NCI-H446 (cell line): ENCODE results near the gene TSPO.

Experiments used
- DNase-seq, 2 experiments: peaks; one replicate each; lab custom pipeline; 2025; lab: John Stamatoyannopoulos, UW

The TSPO gene

GRCh38 chr22:43201486-43202219 is 50.3 kb downstream of the TSPO start:
- DNase-seq = no peak

- DNase-seq = no peak
These were observed 51.0 kb downstream of the TSPO start for GRCh38 chr22:43202326-43202725.

DNA sequence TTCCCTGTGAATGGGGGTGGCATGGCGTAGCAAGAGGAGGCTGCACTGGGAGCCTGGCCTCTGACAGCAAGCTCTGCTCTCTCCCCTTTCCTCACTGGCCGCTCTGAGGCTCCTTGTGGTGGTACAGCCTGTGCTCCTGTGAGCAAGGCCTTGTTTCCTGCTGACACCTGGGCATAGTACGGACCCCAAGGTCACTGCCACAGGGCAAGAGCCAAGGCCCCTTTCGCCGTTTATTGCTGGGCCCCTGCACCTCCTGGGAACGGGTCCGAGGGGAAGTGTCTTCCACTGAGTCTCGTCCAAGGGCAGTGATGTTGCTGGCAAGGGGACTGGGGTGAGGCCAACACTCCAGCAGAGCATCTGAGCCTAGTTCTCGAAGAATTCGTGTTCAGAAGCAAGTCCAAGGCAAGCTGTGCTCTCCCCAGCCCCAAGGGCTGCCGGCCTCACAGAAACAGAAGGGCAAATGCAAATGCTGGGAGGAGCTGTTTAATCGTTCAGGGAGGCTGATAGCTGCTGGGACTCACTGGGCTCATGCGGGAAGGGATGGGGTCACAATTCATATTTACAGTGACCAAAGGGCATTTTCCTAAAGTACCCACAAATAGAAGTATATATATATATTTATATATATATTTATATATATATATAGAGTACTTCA is 51.5 kb downstream of the TSPO start:
- DNase-seq = no peak

DNA sequence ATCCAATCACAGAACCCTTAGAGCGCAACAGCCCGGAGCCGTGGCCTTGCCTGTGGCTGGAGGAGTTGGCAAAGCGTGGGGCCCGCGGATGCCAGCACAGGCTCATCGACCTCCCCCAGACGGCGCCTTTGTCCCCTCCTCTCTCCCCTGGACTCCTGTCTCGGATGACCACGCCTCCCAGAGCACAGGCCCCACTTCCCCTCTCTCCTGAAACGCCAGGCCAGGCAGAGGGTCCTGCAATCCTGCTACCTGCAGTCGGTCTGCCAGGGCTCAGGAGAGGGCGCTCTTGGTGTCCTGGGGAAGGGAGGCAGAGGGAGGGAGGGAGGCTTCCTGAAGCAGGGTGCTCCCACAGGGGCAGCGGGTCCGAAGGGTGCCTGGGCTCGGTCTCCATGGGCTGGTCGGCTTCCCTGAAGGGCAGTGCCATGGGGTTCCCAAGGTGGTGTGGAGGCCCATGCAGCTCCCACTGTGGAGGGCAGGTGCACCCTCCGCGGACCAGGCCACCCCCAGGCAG is 52.2 kb downstream of the TSPO start:
- DNase-seq = no peak

DNA sequence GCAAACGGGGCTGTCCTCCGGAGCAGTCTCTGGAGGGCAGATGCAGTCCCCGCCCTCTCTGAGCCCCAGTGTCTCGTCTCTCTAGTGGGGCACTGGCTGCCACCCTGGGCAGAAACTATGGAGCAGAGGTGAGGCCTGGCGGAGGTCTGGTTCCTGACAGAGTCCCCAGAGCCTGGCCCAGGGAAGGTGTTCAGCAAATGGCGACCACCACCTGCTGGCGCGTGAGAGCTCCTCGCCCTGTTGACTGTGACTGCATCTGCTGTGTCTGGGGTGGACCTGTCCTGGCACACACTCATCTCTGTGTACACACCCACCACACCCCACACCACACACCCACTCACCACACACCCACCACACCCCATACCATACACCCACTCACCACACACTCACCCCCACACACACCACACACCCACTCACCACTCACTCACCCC is 53.9 kb downstream of the TSPO start:
- DNase-seq = no peak

- no peak for DNase-seq
These were observed 54.6 kb downstream of the TSPO start for GRCh38 chr22:43205748-43206508.

GRCh38 chr22:43206509-43207161 is 55.3 kb downstream of the TSPO start:
- DNase-seq = no peak

DNA sequence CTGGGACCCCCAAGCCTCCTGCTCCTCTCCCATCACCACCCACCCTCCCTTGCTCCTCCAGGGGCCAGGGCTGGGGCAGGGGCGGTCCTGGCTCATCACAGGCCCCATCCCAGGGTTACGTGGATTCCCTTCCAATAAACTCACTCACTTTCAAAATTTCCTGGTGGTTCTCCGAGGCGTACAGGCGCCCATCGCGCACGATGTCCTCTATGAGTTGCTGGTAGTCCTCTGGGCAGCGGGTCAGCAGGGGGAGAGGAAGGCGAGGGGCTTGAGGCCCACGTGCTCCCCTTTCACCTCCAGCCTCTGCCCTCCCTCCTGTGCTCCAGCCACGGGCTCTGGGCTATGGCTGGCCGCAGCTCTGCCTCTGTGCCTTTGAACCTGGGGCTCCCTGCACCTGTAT is 56.0 kb downstream of the TSPO start:
- no peak for DNase-seq

GRCh38 chr22:43207849-43208702 is 56.7 kb downstream of the TSPO start:
- DNase-seq = no peak

- no peak for DNase-seq
These were observed 57.6 kb downstream of the TSPO start for GRCh38 chr22:43208703-43209522.

DNA sequence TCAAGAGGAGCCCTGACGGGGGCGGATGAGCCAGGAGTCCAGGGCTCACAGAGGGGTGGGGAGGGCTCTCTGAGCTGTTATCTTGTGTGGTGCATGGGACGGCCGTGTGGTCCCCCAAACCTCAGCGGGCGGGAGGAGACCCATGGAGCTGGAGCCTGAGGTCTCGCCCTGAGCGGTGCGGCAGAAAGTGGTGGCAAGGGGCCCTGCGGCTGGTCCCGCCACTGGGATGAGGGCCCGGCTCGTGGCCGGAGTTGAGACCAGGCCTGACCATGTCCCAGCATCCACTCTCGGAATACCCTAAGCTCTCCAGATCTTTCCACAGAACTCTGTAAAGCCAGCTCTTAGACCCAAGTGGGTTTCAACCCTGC is 58.1 kb downstream of the TSPO start:
- DNase-seq = no peak

DNA sequence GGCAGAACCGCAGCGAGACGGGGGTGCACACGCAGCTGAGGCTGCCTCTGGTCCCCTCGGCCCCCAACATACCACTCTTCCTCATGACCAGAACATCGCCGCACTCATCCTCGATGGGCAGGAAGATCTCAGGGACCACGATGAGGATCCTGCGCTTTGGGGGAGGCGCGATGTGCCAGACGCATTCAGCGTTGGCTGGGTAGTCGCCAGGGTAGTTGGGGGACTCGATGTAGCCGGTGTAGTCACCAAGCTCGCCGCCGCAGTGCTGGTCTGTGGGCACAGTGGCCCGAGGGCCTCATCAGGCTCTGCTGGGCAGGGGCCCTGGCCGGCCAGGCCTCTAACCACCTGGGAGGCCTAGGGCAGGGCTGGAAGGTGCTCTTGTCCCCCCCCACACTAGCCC is 58.6 kb downstream of the TSPO start:
- DNase-seq = no peak

DNA sequence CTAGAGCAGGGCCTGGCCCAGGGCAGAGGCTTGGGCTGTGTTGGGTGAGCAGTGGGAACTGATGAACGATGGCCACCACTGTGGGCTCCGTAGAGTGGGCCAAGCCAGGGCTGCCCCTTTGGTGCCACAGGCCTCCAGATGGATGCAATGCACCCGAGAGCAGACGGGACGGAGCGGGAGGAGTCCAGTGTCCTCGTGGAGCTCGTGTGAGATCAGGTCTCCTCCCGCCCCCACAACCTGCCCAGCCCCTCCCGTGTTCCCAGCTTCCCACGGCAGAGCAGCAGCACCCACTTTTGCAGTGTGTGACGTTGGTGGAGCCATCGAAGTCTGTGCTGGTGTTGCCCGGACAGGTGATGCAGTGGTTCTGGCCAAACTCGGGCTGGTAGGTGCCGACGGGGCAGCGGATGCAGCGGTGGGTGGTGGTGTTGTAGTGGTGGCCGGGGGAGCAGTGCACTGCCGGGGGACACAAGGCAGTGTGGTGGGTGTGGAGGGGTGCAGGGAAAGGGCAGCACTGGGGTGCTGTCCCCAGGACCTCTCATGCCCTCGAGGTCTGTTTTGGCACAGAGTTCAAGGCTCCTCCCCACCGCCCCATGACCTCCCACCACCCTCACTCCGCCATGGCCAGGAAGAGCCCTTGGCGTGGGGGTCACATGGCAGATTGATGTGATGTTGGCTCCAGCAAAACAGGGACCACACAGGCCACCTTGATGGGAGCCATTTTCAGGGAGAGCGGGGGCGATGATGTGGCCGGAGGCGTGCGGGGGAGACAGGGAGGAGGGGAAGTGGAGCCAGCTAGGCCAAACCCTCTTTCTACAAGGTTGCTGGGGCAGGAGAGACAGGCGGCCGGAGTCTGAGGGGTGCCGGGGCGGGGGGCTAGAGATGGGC is 59.5 kb downstream of the TSPO start:
- no peak for DNase-seq

GRCh38 chr22:43211941-43212433 is 60.6 kb downstream of the TSPO start:
- no peak for DNase-seq

DNA sequence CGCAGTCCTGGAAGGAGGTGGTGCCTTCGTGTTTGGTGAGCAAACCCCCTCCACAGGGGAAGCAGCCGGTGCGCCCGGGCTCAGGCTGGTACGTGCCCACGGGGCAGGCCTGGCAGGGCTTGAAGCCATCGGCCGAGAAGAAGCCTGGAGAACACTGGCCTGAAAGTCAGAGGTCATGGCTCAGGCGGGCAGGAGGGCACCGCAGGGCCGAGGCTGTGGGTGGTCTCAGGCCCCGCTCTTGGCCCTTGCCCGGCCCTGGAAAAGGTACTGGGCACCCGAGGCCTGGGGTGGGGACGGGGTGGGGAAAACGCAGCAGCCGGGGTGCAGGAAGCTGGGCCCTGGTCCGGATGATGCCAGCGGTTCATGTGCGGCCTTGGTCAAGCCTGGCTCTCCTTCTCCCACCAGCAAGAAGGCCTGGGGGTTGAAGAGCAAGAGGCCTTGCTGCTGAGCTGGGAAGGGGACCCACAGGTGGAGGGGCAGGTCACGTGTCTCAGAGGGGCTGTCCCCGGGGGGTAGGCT is 61.1 kb downstream of the TSPO start:
- no peak for DNase-seq
